CD4-positive, alpha-beta T cell treated with Interleukin-6 for 4 hours (primary cell): ENCODE measurements around the gene CAPZA3.
"Not testable (repeated sequence)": the region's sequence is repeated elsewhere in the genome, so short reads cannot be mapped to it uniquely, and the experiment has no call there.

Experiments
- DNase-seq: peaks from one replicate; pipeline ENCODE4 v3.0.0-alpha.2; 2020; ENCODE audit warnings: mixed read lengths

The CAPZA3 gene

GRCh38 chr12:18737819-18738218 lies at the start of gene CAPZA3, which contains the start of gene PLCZ1:
CAPZA3 (plus strand) TSS chr12:18738119; CDS start chr12:18738269, 150 bp downstream.
PLCZ1 (minus strand) TSS chr12:18738012; CDS start chr12:18737371, 641 bp downstream.
- DNase-seq: no peak

- DNase-seq: no peak
Observed at GRCh38 chr12:18689771-18690170, 48.1 kb upstream of the CAPZA3 start.

GRCh38 chr12:18690653-18691052 lies 47.3 kb upstream of the CAPZA3 start:
- no peak for DNase-seq

- DNase-seq: not testable (repeated sequence)
Observed at GRCh38 chr12:18693986-18694385, 43.9 kb upstream of the CAPZA3 start.

- no peak for DNase-seq
Observed at GRCh38 chr12:18696971-18697602, 40.8 kb upstream of the CAPZA3 start.

GRCh38 chr12:18700271-18700670 lies 37.6 kb upstream of the CAPZA3 start:
- DNase-seq: no peak

GRCh38 chr12:18703321-18703720 lies 34.6 kb upstream of the CAPZA3 start:
- no peak for DNase-seq

- no peak for DNase-seq
Observed at GRCh38 chr12:18703911-18704310, 34.0 kb upstream of the CAPZA3 start.

- no peak for DNase-seq
Observed at GRCh38 chr12:18706798-18707197, 31.1 kb upstream of the CAPZA3 start.

GRCh38 chr12:18716236-18716635 lies 21.7 kb upstream of the CAPZA3 start:
- DNase-seq: no peak

- no peak for DNase-seq
Observed at GRCh38 chr12:18718462-18718861, 19.5 kb upstream of the CAPZA3 start.

- no peak for DNase-seq
Observed at GRCh38 chr12:18719922-18720510, 17.9 kb upstream of the CAPZA3 start.

GRCh38 chr12:18720690-18721089 lies 17.2 kb upstream of the CAPZA3 start:
- DNase-seq: no peak

GRCh38 chr12:18721452-18721851 lies 16.5 kb upstream of the CAPZA3 start:
- no peak for DNase-seq

- DNase-seq: no peak
Observed at GRCh38 chr12:18723752-18724151, 14.2 kb upstream of the CAPZA3 start.

- DNase-seq: no peak
Observed at GRCh38 chr12:18731156-18731555, 6.8 kb upstream of the CAPZA3 start.

GRCh38 chr12:18747895-18748294 lies 10.0 kb downstream of the CAPZA3 start:
- no peak for DNase-seq

- no peak for DNase-seq
Observed at GRCh38 chr12:18749386-18749957, 11.6 kb downstream of the CAPZA3 start.

GRCh38 chr12:18750085-18750484 lies 12.2 kb downstream of the CAPZA3 start:
- DNase-seq: no peak

- no peak for DNase-seq
Observed at GRCh38 chr12:18751866-18752265, 13.9 kb downstream of the CAPZA3 start.

- DNase-seq: no peak
Observed at GRCh38 chr12:18752280-18752920, 14.5 kb downstream of the CAPZA3 start.

- no peak for DNase-seq
Observed at GRCh38 chr12:18752947-18753346, 15.0 kb downstream of the CAPZA3 start.

GRCh38 chr12:18753481-18754123 lies 15.7 kb downstream of the CAPZA3 start:
- DNase-seq: no peak
